ENCODE data around the gene PPIL4. TPM values are rescaled to one million over a fixed set of nuclear protein-coding genes. Genes with fewer than 3 reads are reported as not detected.

PPIL4 gene
- total RNA-seq, 2 donors from 2014 or later: 20.2 to 33.8 TPM

DNA sequence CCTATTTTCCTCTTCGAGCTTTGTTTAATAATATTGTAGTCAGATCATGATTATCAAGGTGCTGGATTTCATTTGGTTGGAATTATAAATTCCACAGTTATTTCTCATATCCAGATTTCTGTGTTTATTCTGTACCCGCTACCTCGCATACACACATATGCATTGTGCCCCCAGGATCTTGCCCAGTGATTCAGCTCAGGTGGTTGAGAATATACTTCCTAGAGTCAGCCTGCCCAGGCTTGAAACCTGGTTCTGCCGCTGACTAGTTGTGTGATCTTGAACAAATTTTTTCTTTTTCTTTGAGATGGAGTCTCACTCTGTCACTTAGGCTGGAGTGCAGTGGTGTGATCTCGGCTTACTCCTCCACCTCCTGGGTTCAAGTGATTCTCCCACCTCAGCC, 35.0 kb upstream of the PPIL4 start:
- TF ChIP-seq, protein P1, sequence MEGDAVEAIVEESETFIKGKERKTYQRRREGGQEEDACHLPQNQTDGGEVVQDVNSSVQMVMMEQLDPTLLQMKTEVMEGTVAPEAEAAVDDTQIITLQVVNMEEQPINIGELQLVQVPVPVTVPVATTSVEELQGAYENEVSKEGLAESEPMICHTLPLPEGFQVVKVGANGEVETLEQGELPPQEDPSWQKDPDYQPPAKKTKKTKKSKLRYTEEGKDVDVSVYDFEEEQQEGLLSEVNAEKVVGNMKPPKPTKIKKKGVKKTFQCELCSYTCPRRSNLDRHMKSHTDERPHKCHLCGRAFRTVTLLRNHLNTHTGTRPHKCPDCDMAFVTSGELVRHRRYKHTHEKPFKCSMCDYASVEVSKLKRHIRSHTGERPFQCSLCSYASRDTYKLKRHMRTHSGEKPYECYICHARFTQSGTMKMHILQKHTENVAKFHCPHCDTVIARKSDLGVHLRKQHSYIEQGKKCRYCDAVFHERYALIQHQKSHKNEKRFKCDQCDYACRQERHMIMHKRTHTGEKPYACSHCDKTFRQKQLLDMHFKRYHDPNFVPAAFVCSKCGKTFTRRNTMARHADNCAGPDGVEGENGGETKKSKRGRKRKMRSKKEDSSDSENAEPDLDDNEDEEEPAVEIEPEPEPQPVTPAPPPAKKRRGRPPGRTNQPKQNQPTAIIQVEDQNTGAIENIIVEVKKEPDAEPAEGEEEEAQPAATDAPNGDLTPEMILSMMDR (IDR thresholded peaks at IDR 0.05): no peak
- Histone ChIP-seq H3K4me1 (ENCODE audit: control insufficient read depth in 1 of 2, low read depth in 2 of 2) (no peaks in the 10 kb centered on the region), H3K27me3 (replicated peaks; ENCODE audit: insufficient read depth) (no peaks in the 10 kb centered on the region), H3K4me3 (no peak overlapping the region), H3K27ac (no peak overlapping the region), H3K36me3 (peaks cover 11% of the 10 kb centered on the region), H3K9me3 (no peaks in the 10 kb centered on the region)
- no peak for DNase-seq (ENCODE audit: low spot score)
- no peak for ATAC-seq (ENCODE audit: insufficient number of reproducible peaks, low FRiP score, low read depth)

DNA sequence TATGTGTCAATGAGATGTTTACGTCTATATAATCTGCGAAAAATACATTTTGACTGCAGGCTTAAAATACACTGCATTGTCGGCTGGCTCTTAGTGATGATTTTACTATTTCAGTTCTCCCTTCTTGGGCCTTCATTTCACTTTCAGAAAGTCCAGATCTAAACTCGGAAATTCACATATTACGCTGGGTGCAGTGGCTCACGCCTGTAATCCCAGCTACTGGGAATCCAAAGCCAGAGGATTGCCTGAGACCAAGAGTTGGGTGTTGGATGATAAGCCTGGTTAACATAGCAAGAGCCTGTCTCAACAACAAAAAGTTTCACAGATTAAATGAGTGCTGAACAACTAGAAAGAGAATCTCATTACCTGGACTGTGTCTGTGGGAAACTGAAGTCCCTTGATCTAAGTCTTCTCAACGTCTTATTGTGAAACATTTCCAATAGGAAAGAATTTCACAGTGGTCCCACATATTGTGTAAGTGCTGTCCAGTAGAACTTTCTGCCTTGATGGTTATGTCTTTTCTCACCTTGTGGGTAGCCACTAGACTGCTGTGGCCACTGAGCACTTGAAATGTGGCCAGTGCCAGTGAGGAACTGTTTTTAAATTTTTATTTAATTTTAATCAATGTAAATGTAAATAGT, 22.2 kb upstream of the PPIL4 start:
- Histone ChIP-seq H3K36me3 (no peaks in the 10 kb centered on the region), H3K9me3 (no peaks in the 10 kb centered on the region), H3K4me3 (no peak overlapping the region), H3K27me3 (replicated peaks; ENCODE audit: insufficient read depth) (no peaks in the 10 kb centered on the region), H3K27ac (no peak overlapping the region), H3K4me1 (ENCODE audit: control insufficient read depth in 1 of 2, low read depth in 2 of 2) (peaks cover 11 to 24% of the 10 kb centered on the region in 2 donors)
- ATAC-seq (ENCODE audit: insufficient number of reproducible peaks, low FRiP score, low read depth): no peak
- TF ChIP-seq, protein P1 (IDR thresholded peaks at IDR 0.05): no peak
- DNase-seq (ENCODE audit: low spot score): no peak

DNA sequence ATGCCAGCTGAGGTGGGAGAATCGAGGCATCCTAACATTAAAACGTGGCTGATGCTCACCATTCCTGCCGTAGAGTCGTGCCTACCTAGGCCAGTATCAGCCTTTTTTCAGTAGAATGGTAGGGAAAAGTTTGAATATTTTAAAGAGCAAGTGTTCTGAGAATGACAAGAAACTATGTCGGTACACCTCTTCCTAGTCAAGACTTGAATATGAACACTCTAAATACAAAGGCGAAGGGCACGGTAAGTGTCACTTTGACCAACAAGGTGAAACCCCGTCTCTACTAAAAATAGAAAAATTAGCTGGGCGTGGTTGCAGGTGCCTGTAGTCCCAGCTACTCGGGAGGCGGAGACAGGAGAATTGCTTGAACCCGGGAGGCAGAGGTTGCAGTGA, 21.3 kb upstream of the PPIL4 start:
- no peak for DNase-seq (ENCODE audit: low spot score)
- TF ChIP-seq, protein P1 (IDR thresholded peaks at IDR 0.05): no peak
- Histone ChIP-seq H3K27ac (peak overlapping the region; percentile 95 to 96), H3K9me3 (no peaks in the 10 kb centered on the region), H3K27me3 (replicated peaks; ENCODE audit: insufficient read depth) (no peaks in the 10 kb centered on the region), H3K4me3 (peak overlapping the region; percentile 93), H3K36me3 (no peaks in the 10 kb centered on the region), H3K4me1 (ENCODE audit: control insufficient read depth in 1 of 2, low read depth in 2 of 2) (peaks cover 11 to 24% of the 10 kb centered on the region in 2 donors)
- no peak for ATAC-seq (ENCODE audit: insufficient number of reproducible peaks, low FRiP score, low read depth)

DNA sequence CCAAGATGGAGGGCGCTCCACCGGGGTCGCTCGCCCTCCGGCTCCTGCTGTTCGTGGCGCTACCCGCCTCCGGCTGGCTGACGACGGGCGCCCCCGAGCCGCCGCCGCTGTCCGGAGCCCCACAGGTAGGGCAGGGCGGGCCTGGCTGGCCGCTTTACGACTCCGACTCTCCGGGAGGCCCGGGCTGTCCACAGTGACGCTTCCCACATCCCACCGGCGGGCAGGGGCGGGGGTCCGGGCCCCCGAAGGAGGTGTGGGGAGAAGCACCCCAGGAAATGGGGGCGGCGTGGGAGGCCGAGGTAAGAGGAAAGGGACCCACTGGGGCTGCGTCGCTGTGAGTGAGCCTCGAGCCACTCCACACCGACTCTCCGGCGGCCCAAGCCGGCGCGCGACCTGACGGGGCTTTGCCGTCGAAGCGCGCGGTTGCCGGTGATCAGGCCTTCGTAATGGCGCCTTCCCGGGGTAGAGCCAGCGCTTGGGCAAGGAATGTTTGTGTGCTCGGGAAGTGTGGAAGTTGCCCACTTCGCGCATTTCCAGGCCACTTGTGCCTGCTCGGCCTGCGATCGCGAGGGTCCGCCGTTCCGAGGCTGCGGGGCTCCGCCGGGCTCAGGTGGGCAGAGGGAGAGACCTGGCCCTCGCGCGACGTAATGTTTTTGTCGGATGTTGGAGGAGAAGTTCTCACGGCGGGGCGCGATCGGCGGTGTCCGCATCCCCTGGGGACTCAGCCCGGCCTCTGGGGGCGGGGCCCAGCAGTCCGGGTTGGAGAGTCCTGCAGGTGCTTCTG, 20.8 kb upstream of the PPIL4 start:
- DNase-seq (ENCODE audit: low spot score): no peak
- TF ChIP-seq, protein P1 (IDR thresholded peaks at IDR 0.05): no peak
- H3K27me3 ChIP-seq (replicated peaks; ENCODE audit: insufficient read depth): no peaks in the 10 kb centered on the region
- H3K9me3 ChIP-seq: no peaks in the 10 kb centered on the region
- H3K4me1 ChIP-seq (ENCODE audit: control insufficient read depth in 1 of 2, low read depth in 2 of 2): peaks cover 11 to 24% of the 10 kb centered on the region in 2 donors
- no peaks in the 10 kb centered on the region for H3K36me3 ChIP-seq
- ATAC-seq (ENCODE audit: insufficient number of reproducible peaks, low FRiP score, low read depth): peak; percentile 48
- peak overlapping the region; percentile 95 to 96 for H3K27ac ChIP-seq
- H3K4me3 ChIP-seq: peak overlapping the region; percentile 93
